ENCODE data around the gene RBM47. TPM values are rescaled to one million over a fixed set of nuclear protein-coding genes. Genes with fewer than 3 reads are reported as not detected.

RBM47 gene
- total and polyA plus RNA-seq, 10 of the 15 experiments (the other 5 are each of a cell fraction or from before 2014, with no cell fraction given), result 7.9 to 45.0 (median 28.7) TPM

GRCh38 chr4:40547789-40548132 lies 81.9 kb downstream of the RBM47 start (continued):
- TF ChIP-seq NR2C2 (IDR thresholded peaks at IDR 0.05; ENCODE audit: borderline replicate concordance, control insufficient read depth, insufficient read length, low read depth), result no peak
- TF ChIP-seq PBX3 (IDR thresholded peaks at IDR 0.05; ENCODE audit: insufficient replicate concordance, low read depth, low read length), result no peak

GRCh38 chr4:40546969-40547788 lies 82.5 kb downstream of the RBM47 start:
- in situ Hi-C loops (cut with MboI), result no loop called here
- no TSS peak for BruUV-seq (replicated peaks)
- no peak overlapping the region for H3K4me2 ChIP-seq (ENCODE audit: control insufficient read depth, insufficient read depth)
- no peak overlapping the region for H2AFZ ChIP-seq (ENCODE audit: control insufficient read depth, low read depth, low read length)
- H3K9ac ChIP-seq (ENCODE audit: control insufficient read depth, insufficient read depth, low read length), result no peak overlapping the region
- peaks cover 14 to 24% of the 10 kb centered on the region in 2 experiments for H3K36me3 ChIP-seq (ENCODE audit: control insufficient read depth in 2 of 2, insufficient read depth in 2 of 2, low read length in 1 of 2)
- ChIA-PET CTCF (interaction anchor here (1.1 to 1.7 kb wide), 3 partner anchors 15 to 174 kb away, joined by 3 to 6 read pairs (median 4); no protein-coding TSS in a partner anchor), SMC1A (ENCODE audit: uncharacterized antibody, unreplicated experiment) (interaction anchor here (0.7 to 1.5 kb wide), 11 partner anchors 8 to 178 kb away, joined by 3 to 4 read pairs (median 3); no protein-coding TSS in a partner anchor), RAD21 (ENCODE audit: unreplicated experiment) (interaction anchor here (0.7 to 1.9 kb wide), 4 partner anchors 72 to 1443 kb away, joined by 3 to 4 read pairs (median 4); no protein-coding TSS in a partner anchor), POLR2A (interaction anchor here (1.1 to 1.3 kb wide), 3 partner anchors 10 to 71 kb away, joined by 3 read pairs; no protein-coding TSS in a partner anchor)
- no peaks in the 10 kb centered on the region for H4K20me1 ChIP-seq (ENCODE audit: control insufficient read depth, insufficient read depth)
- 96% methylated on average over 4 of the region's 4 CpGs for WGBS (ENCODE audit: insufficient coverage, insufficient replicate concordance, low lambda C conversion rate, missing lambda C conversion rate)
- TF ChIP-seq SIN3A (IDR thresholded peaks at IDR 0.05; ENCODE audit: low read depth, low read length), result no peak
- TF ChIP-seq KLF5 (IDR thresholded peaks at IDR 0.05; ENCODE audit: partially characterized antibody), result no peak
- no peak for TF ChIP-seq ZNF207 (IDR thresholded peaks at IDR 0.05; ENCODE audit: borderline replicate concordance)
- TF ChIP-seq IKZF1 (conservative IDR thresholded peaks at IDR 0.05), result no peak
- TF ChIP-seq IKZF2 (IDR thresholded peaks at IDR 0.05), result no peak
- TF ChIP-seq NR2C1 (IDR thresholded peaks at IDR 0.05), result no peak
- TF ChIP-seq ZZZ3 (IDR thresholded peaks at IDR 0.05; ENCODE audit: control insufficient read depth, insufficient read length, low read depth), result no peak
- TF ChIP-seq MXI1 (IDR thresholded peaks at IDR 0.05; ENCODE audit: low read depth, low read length), result no peak
- no peak for TF ChIP-seq WRNIP1 (IDR thresholded peaks at IDR 0.05; ENCODE audit: borderline replicate concordance, low read depth, low read length)
- TF ChIP-seq, protein P1, sequence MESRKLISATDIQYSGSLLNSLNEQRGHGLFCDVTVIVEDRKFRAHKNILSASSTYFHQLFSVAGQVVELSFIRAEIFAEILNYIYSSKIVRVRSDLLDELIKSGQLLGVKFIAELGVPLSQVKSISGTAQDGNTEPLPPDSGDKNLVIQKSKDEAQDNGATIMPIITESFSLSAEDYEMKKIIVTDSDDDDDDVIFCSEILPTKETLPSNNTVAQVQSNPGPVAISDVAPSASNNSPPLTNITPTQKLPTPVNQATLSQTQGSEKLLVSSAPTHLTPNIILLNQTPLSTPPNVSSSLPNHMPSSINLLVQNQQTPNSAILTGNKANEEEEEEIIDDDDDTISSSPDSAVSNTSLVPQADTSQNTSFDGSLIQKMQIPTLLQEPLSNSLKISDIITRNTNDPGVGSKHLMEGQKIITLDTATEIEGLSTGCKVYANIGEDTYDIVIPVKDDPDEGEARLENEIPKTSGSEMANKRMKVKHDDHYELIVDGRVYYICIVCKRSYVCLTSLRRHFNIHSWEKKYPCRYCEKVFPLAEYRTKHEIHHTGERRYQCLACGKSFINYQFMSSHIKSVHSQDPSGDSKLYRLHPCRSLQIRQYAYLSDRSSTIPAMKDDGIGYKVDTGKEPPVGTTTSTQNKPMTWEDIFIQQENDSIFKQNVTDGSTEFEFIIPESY (IDR thresholded peaks at IDR 0.05), result no peak
- TF ChIP-seq SREBF1 (IDR thresholded peaks at IDR 0.05; ENCODE audit: low read length), result no peak
- no peak for TF ChIP-seq EP300 (IDR thresholded peaks at IDR 0.05; ENCODE audit: borderline replicate concordance in 1 of 2, control insufficient read depth in 1 of 2, low read depth in 2 of 2, low read length in 2 of 2)
- DNase-seq (ENCODE audit: low read depth, low spot score) (no peak), FAIRE-seq (peak; percentile 69), ATAC-seq (no peak)
- no peaks in the 10 kb centered on the region for H3K9me3 ChIP-seq (replicated peaks; ENCODE audit: control insufficient read depth, insufficient read depth, low read length)
- H3K79me2 ChIP-seq (ENCODE audit: control insufficient read depth, insufficient read depth, low read length), result peaks cover 40% of the 10 kb centered on the region
- H3K27ac ChIP-seq (ENCODE audit: control insufficient read depth, insufficient read depth), result no peak overlapping the region
- intact Hi-C loops (cut with micrococcal nuclease; ENCODE audit: unreplicated experiment), result no loop called here
- H3K27me3 ChIP-seq (replicated peaks in 1 of 2; ENCODE audit: control insufficient read depth in 2 of 2, insufficient read depth in 2 of 2, low read length in 1 of 2), result no peaks in the 10 kb centered on the region
- H3K4me1 ChIP-seq (ENCODE audit: control insufficient read depth, insufficient read depth, low read length), result peaks cover 13% of the 10 kb centered on the region; the same call in 1 of the 2 replicates
- no peak overlapping the region for H3K4me3 ChIP-seq

Data from GM12878 (cell line).